Heart left ventricle (tissue), 16 donors: ENCODE data around the gene STK26. TPM values are rescaled to one million over a fixed set of nuclear protein-coding genes. Genes with fewer than 3 reads are reported as not detected.

Source experiments
- ATAC-seq, 4 donors: fragments of 200-7000 bp; cut with Tn5 transposase; one replicate each; pipeline ENCODE4 v1.9.1; 2020 to 2022; ENCODE audit warnings: moderate library complexity in 4 of 4, mild to moderate bottlenecking in 3 of 4, moderate number of reproducible peaks in 1 of 4
- DNase-seq, 5 donors: peaks; one replicate each; pipeline ENCODE4 v3.0.0-alpha.2; 2020
- H3K27ac ChIP-seq, 12 donors: fragments of 200-600 bp; sonication (generic) in 4 of 12; one replicate each; pipeline versions ENCODE4 v1.5.0 to v1.8.0; 2016 to 2022; ENCODE audit warnings: mild to moderate bottlenecking in 2 of 12
- H3K27me3 ChIP-seq, 9 donors: fragments of 200-600 bp; sonication (generic) in 2 of 9; one replicate each; pipeline versions ENCODE4 v1.5.1 to v1.8.0; 2016 to 2022; ENCODE audit warnings: mild to moderate bottlenecking in 3 of 9
- H3K36me3 ChIP-seq, 9 donors: fragments of 200-600 bp; sonication (generic) in 2 of 9; one replicate each; pipeline versions ENCODE4 v1.5.0 to v1.8.0; 2018 to 2022; ENCODE audit warnings: mild to moderate bottlenecking in 2 of 9
- H3K4me1 ChIP-seq, 12 donors: fragments of 200-600 bp; sonication (generic) in 4 of 12; one replicate each; pipeline versions ENCODE4 v1.5.0 to v1.8.0; 2016 to 2022; ENCODE audit warnings: mild to moderate bottlenecking in 3 of 12
- H3K4me3 ChIP-seq, 12 donors: fragments of 200-600 bp; sonication (generic) in 4 of 12; one replicate each; pipeline versions ENCODE4 v1.5.0 to v1.8.0; 2017 to 2022; ENCODE audit warnings: mild to moderate bottlenecking in 9 of 12, moderate library complexity in 4 of 12
- H3K9me3 ChIP-seq, 12 donors: fragments of 200-600 bp; sonication (generic) in 4 of 12; one replicate each; pipeline versions ENCODE4 v1.5.0 to v1.8.0; 2016 to 2022; ENCODE audit warnings: mild to moderate bottlenecking in 1 of 12
- POLR2A ChIP-seq, 2 donors: fragments of 450-650 bp; IDR thresholded peaks; one replicate each; pipeline ENCODE4 v1.6.1; 2017; ENCODE audit warnings: antibody characterized with exemption in 2 of 2, mild to moderate bottlenecking in 2 of 2, moderate library complexity in 2 of 2
- WGBS, 4 donors: extraction: QIAGEN DNeasy Blood & Tissue Kit in 2 of 4; methylation state at CpG; one replicate each; pipeline versions ENCODE4 v1.1.5 to v1.1.7; 2013 to 2018; 5-methylcytosine and 5-hydroxymethylcytosine counted together
- intact Hi-C, 10 donors: fragments of 100-400 bp; cut with DNase I; formaldehyde crosslinking; loops; one replicate each; pipeline versions ENCODE4 v1.11.1 to v1.14.2; 2022
- polyA plus RNA-seq, 2 donors: library from polyadenylated mRNA; stranded (reverse); fragments of 200-250 nt; gene quantifications; one replicate each; pipeline ENCODE4 v1.2.3, GENCODE V29; 2013
- total RNA-seq, 9 donors: library from RNA; depleted of rRNA in 2 of 9; stranded (reverse); fragments of >200 nt in 2 of 9; fragmentation: NEBNext Ultra II Directional in 3 of 9; extraction: Animal tissue kit (Norgen Biotek cat#: 25700) in 3 of 9; gene quantifications; one replicate each; pipeline versions ENCODE4 v1.1.0 to v1.2.4, GENCODE V29; 2016 to 2023
- TF ChIP-seq, protein P1 (sequence below), 12 donors: fragments of 200-600 bp; sonication (generic) in 4 of 12; IDR thresholded peaks; one replicate each; pipeline versions ENCODE4 v1.5.0 to v1.8.0; 2018 to 2022; ENCODE audit warnings: antibody characterized with exemption in 12 of 12, mild to moderate bottlenecking in 5 of 12
- donor health status: ischemic (EF 13 %, LVEDD 7.1; RV severe dilation, severe dysfunction).
- donor health status: healthy with polysubstance abuse.
- donor health status: DM: no; HTN: yes; CAD: no.
- donor health status: DM: no; HTN: no; CAD: no.
- donor health status: ischemic (EF 25% LVEDD 6.9; RV normal size, moderate dysfunction).
- donor health status: ischemic (EF 25% LVEDD 5.7; RV mildly dilated, moderate dysfunction).
- donor health status: healthy.
- donor health status: DM: yes; HTN: yes; CAD: no.
- donor health status: ischemic (EF 35%, LVEDD 5.7; RV mildly dilated, moderate dysfunction).
- donor health status: nonischemic (EF 11% LVEDD 7.7; RV severe dilation, severe dysfunction).
- donor health status: DM: yes; HTN: yes; CAD: no.
- donor health status: PGD.
- donor health status: ischemic (EF 29% LVEDD 5.4; RV normal size, mild dysfunction).
- donor health status: nonischemic (EF 23%, LVEDD 6.1; RV moderate dilation, normal function).

STK26 gene
- total and polyA plus RNA-seq, 11 donors, result 0.43 to 4.9 (median 1.1) TPM

DNA sequence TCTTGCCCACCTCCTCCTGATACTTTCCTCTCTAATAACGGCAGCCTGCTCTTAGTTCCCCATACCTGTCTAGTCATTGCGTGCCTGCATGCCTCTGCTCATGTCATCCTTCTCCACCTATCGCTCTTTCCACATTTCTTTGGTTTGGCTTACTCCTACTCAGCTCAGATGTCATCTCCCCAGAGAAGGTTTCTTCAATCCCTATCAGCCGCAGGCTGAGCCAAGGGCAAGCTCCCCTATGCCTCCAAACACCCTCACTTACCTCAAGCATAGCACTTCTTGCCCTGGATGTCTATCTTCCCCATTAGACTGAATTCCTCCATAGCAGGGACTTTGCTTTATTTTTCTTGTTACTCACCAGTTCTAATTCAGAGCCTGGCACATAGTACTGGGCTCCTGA is 78.1 kb downstream of the STK26 start:
- H3K4me3 ChIP-seq, result no peak overlapping the region
- H3K27ac ChIP-seq, result no peak overlapping the region
- H3K9me3 ChIP-seq, result no peaks in the 10 kb centered on the region
- intact Hi-C loops, result no loop called here
- no peaks in the 10 kb centered on the region for H3K36me3 ChIP-seq
- TF ChIP-seq POLR2A (IDR thresholded peaks at IDR 0.05), result no peak
- TF ChIP-seq, protein P1, sequence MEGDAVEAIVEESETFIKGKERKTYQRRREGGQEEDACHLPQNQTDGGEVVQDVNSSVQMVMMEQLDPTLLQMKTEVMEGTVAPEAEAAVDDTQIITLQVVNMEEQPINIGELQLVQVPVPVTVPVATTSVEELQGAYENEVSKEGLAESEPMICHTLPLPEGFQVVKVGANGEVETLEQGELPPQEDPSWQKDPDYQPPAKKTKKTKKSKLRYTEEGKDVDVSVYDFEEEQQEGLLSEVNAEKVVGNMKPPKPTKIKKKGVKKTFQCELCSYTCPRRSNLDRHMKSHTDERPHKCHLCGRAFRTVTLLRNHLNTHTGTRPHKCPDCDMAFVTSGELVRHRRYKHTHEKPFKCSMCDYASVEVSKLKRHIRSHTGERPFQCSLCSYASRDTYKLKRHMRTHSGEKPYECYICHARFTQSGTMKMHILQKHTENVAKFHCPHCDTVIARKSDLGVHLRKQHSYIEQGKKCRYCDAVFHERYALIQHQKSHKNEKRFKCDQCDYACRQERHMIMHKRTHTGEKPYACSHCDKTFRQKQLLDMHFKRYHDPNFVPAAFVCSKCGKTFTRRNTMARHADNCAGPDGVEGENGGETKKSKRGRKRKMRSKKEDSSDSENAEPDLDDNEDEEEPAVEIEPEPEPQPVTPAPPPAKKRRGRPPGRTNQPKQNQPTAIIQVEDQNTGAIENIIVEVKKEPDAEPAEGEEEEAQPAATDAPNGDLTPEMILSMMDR (IDR thresholded peaks at IDR 0.05), result no peak
- DNase-seq (no peak), ATAC-seq (no peak)
- no peaks in the 10 kb centered on the region for H3K4me1 ChIP-seq
- WGBS, 4 donors, result 64 to 87% (median 77%) methylated on average over 4 of the region's 4 CpGs
- H3K27me3 ChIP-seq, result peaks cover 0 to 24% (median 0%) of the 10 kb centered on the region in 9 donors

DNA sequence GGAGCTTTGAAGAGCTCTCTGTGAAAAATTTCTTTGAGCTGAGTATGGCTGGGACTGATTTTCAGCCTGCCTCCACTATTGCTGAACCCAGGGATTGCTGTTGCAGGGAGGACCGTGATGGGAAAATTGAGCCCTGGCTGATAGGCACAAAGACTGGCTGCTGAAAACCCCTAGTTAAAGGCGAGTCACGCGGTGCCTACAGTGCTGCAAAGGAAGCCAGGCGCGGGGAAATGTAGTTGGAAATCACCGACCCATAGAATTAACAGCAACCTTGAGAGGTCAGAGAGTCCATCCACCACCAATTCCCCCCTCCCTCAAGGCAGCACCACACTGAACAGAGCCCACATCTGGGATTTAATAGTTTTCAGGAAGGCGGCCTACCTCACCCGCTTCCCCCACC is 78.7 kb downstream of the STK26 start:
- no peaks in the 10 kb centered on the region for H3K9me3 ChIP-seq
- TF ChIP-seq POLR2A (IDR thresholded peaks at IDR 0.05), result no peak
- TF ChIP-seq, protein P1 (IDR thresholded peaks at IDR 0.05), result no peak
- peaks cover 0 to 24% (median 0%) of the 10 kb centered on the region in 9 donors for H3K27me3 ChIP-seq
- H3K4me1 ChIP-seq, result no peaks in the 10 kb centered on the region
- 65 to 86% (median 77%) methylated on average over 9 of the region's 9 CpGs for WGBS, 4 donors
- ATAC-seq (no peak), DNase-seq (no peak)
- no peak overlapping the region for H3K4me3 ChIP-seq
- intact Hi-C loops, result no loop called here
- H3K27ac ChIP-seq, result no peak overlapping the region
- H3K36me3 ChIP-seq, result no peaks in the 10 kb centered on the region

GRCh38 chrX:132107291-132107690 is 84.2 kb downstream of the STK26 start:
- no peaks in the 10 kb centered on the region for H3K36me3 ChIP-seq
- DNase-seq, result no peak
- no peaks in the 10 kb centered on the region for H3K9me3 ChIP-seq
- ATAC-seq, result no peak
- H3K4me3 ChIP-seq, result no peak overlapping the region
- intact Hi-C loops, result no loop called here
- no peaks in the 10 kb centered on the region for H3K4me1 ChIP-seq
- TF ChIP-seq, protein P1 (IDR thresholded peaks at IDR 0.05), result no peak
- TF ChIP-seq POLR2A (IDR thresholded peaks at IDR 0.05), result no peak
- H3K27me3 ChIP-seq, result peaks cover 0 to 26% (median 0%) of the 10 kb centered on the region in 9 donors
- H3K27ac ChIP-seq, result no peak overlapping the region

GRCh38 chrX:132114607-132115006 is 91.5 kb downstream of the STK26 start:
- TF ChIP-seq POLR2A (IDR thresholded peaks at IDR 0.05), result no peak
- TF ChIP-seq, protein P1 (IDR thresholded peaks at IDR 0.05), result no peak
- ATAC-seq (no peak), DNase-seq (no peak)
- Histone ChIP-seq H3K27ac (no peak overlapping the region), H3K4me1 (no peaks in the 10 kb centered on the region), H3K9me3 (no peaks in the 10 kb centered on the region), H3K36me3 (no peaks in the 10 kb centered on the region), H3K4me3 (no peak overlapping the region), H3K27me3 (peaks cover 0 to 65% (median 0%) of the 10 kb centered on the region in 9 donors)
- intact Hi-C loops, result no loop called here
